Naive thymus-derived CD4-positive, alpha-beta T cell (primary cell): ENCODE measurements around the gene ACOX1. TPM values are rescaled to one million over a fixed set of nuclear protein-coding genes. Genes with fewer than 3 reads are reported as not detected.
A peak's percentile ranks its signal among the peaks of the same experiment; 100 is the strongest.

Source experiments
- ATAC-seq: fragments of 150-1000 bp; cut with Tn5 transposase; 2 replicates; pipeline ENCODE4 v1.10.0; 2021; ENCODE audit warnings: mild to moderate bottlenecking, moderate library complexity
- CTCF ChIA-PET: fragments of 350-600 bp; sonication (Branson Sonifier 250); formaldehyde crosslinking; loops from one replicate; lab custom pipeline; 2021; ENCODE audit warnings: antibody characterized with exemption; lab: Charles Lee
- POLR2A ChIA-PET: fragments of 350-600 bp; sonication (Branson Sonifier 250); formaldehyde crosslinking; loops from one replicate; lab custom pipeline; 2021; ENCODE audit warnings: antibody characterized with exemption, inconsistent platforms; lab: Charles Lee
- DNase-seq, 9 donors: peaks; one replicate each; pipeline versions ENCODE4 v3.0.0 to v3.0.0-alpha.2; 2020 to 2022; ENCODE audit warnings: mixed read lengths in 1 of 9
- H3K27ac ChIP-seq: one replicate; pipeline ENCODE4 v1.7.0; 2013; ENCODE audit warnings: mild to moderate bottlenecking, low read depth, low read length, moderate library complexity
- H3K27me3 ChIP-seq, 2 donors: one replicate each; pipeline ENCODE4 v1.7.0; 2013; ENCODE audit warnings: low read length in 2 of 2, mild to moderate bottlenecking in 2 of 2, moderate library complexity in 2 of 2; ENCODE audit not compliant: control insufficient read depth in 2 of 2, insufficient read depth in 2 of 2
- H3K36me3 ChIP-seq, 3 experiments: 1 replicate in 2 of 3; 2 replicates in 1 of 3; pipeline ENCODE4 v1.7.0; 2013; ENCODE audit warnings: low read length in 3 of 3, mild to moderate bottlenecking in 3 of 3, moderate library complexity in 1 of 3; ENCODE audit not compliant: insufficient read depth in 3 of 3, control insufficient read depth in 2 of 3
- H3K4me1 ChIP-seq, 2 donors: one replicate each; pipeline ENCODE4 v1.7.0; 2013; ENCODE audit warnings: low read length in 2 of 2, mild to moderate bottlenecking in 2 of 2, moderate library complexity in 1 of 2; ENCODE audit not compliant: control insufficient read depth in 2 of 2, insufficient read depth in 2 of 2
- H3K4me3 ChIP-seq: 2 replicates; pipeline ENCODE4 v1.7.0; 2013; ENCODE audit warnings: mild to moderate bottlenecking, low read length
- H3K9me3 ChIP-seq, 3 experiments: 1 replicate in 2 of 3; 2 replicates in 1 of 3; pipeline ENCODE4 v1.7.0; 2013; ENCODE audit warnings: low read length in 3 of 3; ENCODE audit not compliant: control insufficient read depth in 2 of 3
- H3K27ac Mint-ChIP-seq, 9 donors: one replicate each; pipeline ENCODE4 v1.8.0; 2020 to 2022; ENCODE audit warnings: mixed read lengths in 9 of 9, mild to moderate bottlenecking in 8 of 9, moderate library complexity in 5 of 9, inconsistent platforms in 2 of 9
- H3K27me3 Mint-ChIP-seq, 5 donors: one replicate each; pipeline ENCODE4 v1.8.0; 2021 to 2022; ENCODE audit warnings: mixed read lengths in 5 of 5, mild to moderate bottlenecking in 1 of 5
- H3K36me3 Mint-ChIP-seq, 5 donors: one replicate each; pipeline ENCODE4 v1.8.0; 2020 to 2022; ENCODE audit warnings: mixed read lengths in 5 of 5, mild to moderate bottlenecking in 3 of 5, inconsistent platforms in 1 of 5
- H3K4me1 Mint-ChIP-seq, 7 donors: one replicate each; pipeline ENCODE4 v1.8.0; 2020 to 2022; ENCODE audit warnings: mixed read lengths in 7 of 7, mild to moderate bottlenecking in 3 of 7, inconsistent platforms in 1 of 7
- H3K4me3 Mint-ChIP-seq, 10 donors: one replicate each; pipeline ENCODE4 v1.8.0; 2020 to 2022; ENCODE audit warnings: mild to moderate bottlenecking in 10 of 10, mixed read lengths in 10 of 10, moderate library complexity in 6 of 10, inconsistent platforms in 2 of 10
- H3K9me3 Mint-ChIP-seq, 11 donors: one replicate each; pipeline ENCODE4 v1.8.0; 2020 to 2022; ENCODE audit warnings: mixed read lengths in 11 of 11, mild to moderate bottlenecking in 4 of 11, inconsistent platforms in 1 of 11, moderate library complexity in 1 of 11
- intact Hi-C, 2 donors: fragments of 100-400 bp; cut with micrococcal nuclease; formaldehyde crosslinking; loops; one replicate each; pipeline ENCODE4 v1.15.1; 2023
- polyA plus RNA-seq, 2 donors: library from polyadenylated mRNA; unstranded; fragments of 300-500 nt; fragmentation: Illumina TruSeq; gene quantifications; one replicate each; pipeline ENCODE4 v1.2.3, GENCODE V29; 2021
- total RNA-seq, 6 experiments: library from RNA in 5 of 6; stranded (reverse) in 5 of 6; gene quantifications; 1 replicate in 5 of 6; 2 replicates in 1 of 6; pipeline ENCODE4 v1.2.3 and lab custom pipeline; 2021 to 2026

ACOX1 gene
- total and polyA plus RNA-seq, 7 experiments from 2014 or later, result 12.5 to 35.0 (median 30.9) TPM

- intact Hi-C loops, result no loop called here
- H3K4me3 Mint-ChIP-seq, result no peak overlapping the region
- no peak for DNase-seq
- ChIA-PET CTCF (no interaction called here), POLR2A (no interaction called here)
- H3K9me3 Mint-ChIP-seq, result no peaks in the 10 kb centered on the region
- no peak for ATAC-seq
- peaks cover 3 to 17% (median 6%) of the 10 kb centered on the region in 5 donors for H3K36me3 Mint-ChIP-seq
- H3K36me3 ChIP-seq, result peaks cover 4 to 33% (median 5%) of the 10 kb centered on the region in 3 experiments
- peaks cover 5 to 8% of the 10 kb centered on the region in 2 donors for H3K4me1 ChIP-seq
- H3K4me3 ChIP-seq, result no peak overlapping the region
- no peaks in the 10 kb centered on the region for H3K27me3 ChIP-seq
- no peaks in the 10 kb centered on the region for H3K9me3 ChIP-seq
- no peak overlapping the region for H3K27ac ChIP-seq
- peak overlapping the region in 1 of 9 donors; percentile 25 for H3K27ac Mint-ChIP-seq
- H3K4me1 Mint-ChIP-seq, result peaks cover 9 to 16% (median 11%) of the 10 kb centered on the region in 7 donors
- no peaks in the 10 kb centered on the region for H3K27me3 Mint-ChIP-seq
Observed at GRCh38 chr17:75945211-75945610, 33.8 kb downstream of the ACOX1 start.

GRCh38 chr17:75943491-75943890 is 35.5 kb downstream of the ACOX1 start:
- no peaks in the 10 kb centered on the region for H3K27me3 Mint-ChIP-seq
- no peak overlapping the region for H3K27ac Mint-ChIP-seq
- Histone ChIP-seq H3K27ac (no peak overlapping the region), H3K9me3 (no peaks in the 10 kb centered on the region), H3K4me3 (no peak overlapping the region), H3K27me3 (no peaks in the 10 kb centered on the region), H3K36me3 (peaks cover 0 to 19% (median 0%) of the 10 kb centered on the region in 3 experiments), H3K4me1 (peaks cover 5 to 11% of the 10 kb centered on the region in 2 donors)
- POLR2A ChIA-PET, result interaction anchor here (0.7 kb wide), 1 partner anchor 126 kb away, joined by 3 read pairs; no protein-coding TSS in a partner anchor
- peaks cover 9 to 19% (median 11%) of the 10 kb centered on the region in 7 donors for H3K4me1 Mint-ChIP-seq
- H3K9me3 Mint-ChIP-seq, result no peaks in the 10 kb centered on the region
- H3K36me3 Mint-ChIP-seq, result peaks cover 0 to 7% (median 0%) of the 10 kb centered on the region in 5 donors
- DNase-seq (no peak), ATAC-seq (no peak)
- H3K4me3 Mint-ChIP-seq, result no peak overlapping the region
- intact Hi-C loops, result loop anchor here in 1 of 2 donors (5.0 kb wide), 1 partner anchor 409 kb away; the partner anchor contains the start of gene PRPSAP1
- CTCF ChIA-PET, result no interaction called here

GRCh38 chr17:75942473-75942872 is 36.5 kb downstream of the ACOX1 start:
- ChIA-PET POLR2A (no interaction called here), CTCF (no interaction called here)
- no peak for ATAC-seq

GRCh38 chr17:75941442-75941819 is 37.5 kb downstream of the ACOX1 start:
- intact Hi-C loops, result loop anchor here (1.0 to 5.0 kb wide), 9 partner anchors 37 to 615 kb away; partner anchors contain the start of genes ACOX1 (in 2 of the 2), MRPL38 (in 2 of the 2), TEN1 (in 2 of the 2) and PRPSAP1 (in 1 of the 2)
- H3K9me3 Mint-ChIP-seq, result no peaks in the 10 kb centered on the region
- Histone ChIP-seq H3K27me3 (no peaks in the 10 kb centered on the region), H3K4me1 (peaks cover 5 to 11% of the 10 kb centered on the region in 2 donors), H3K27ac (peak overlapping the region; percentile 86), H3K36me3 (no peaks in the 10 kb centered on the region), H3K9me3 (no peaks in the 10 kb centered on the region), H3K4me3 (peak overlapping the region; percentile 89)
- peak overlapping the region in 7 of 9 donors; percentile 74 to 94 (median 86) for H3K27ac Mint-ChIP-seq
- H3K4me1 Mint-ChIP-seq, result peaks cover 9 to 19% (median 11%) of the 10 kb centered on the region in 7 donors
- peak overlapping the region; percentile 77 to 93 (median 90) for H3K4me3 Mint-ChIP-seq
- peaks cover 0 to 3% (median 0%) of the 10 kb centered on the region in 5 donors for H3K36me3 Mint-ChIP-seq
- ATAC-seq (no peak), DNase-seq (no peak)
- no peaks in the 10 kb centered on the region for H3K27me3 Mint-ChIP-seq
- ChIA-PET CTCF (interaction anchor here (1.0 kb wide), 2 partner anchors 37 to 45 kb away, joined by 3 read pairs; partner anchors contain the start of genes ACOX1 and TRIM65), POLR2A (interaction anchor here (0.8 to 1.7 kb wide), 9 partner anchors 8 to 161 kb away, joined by 3 to 7 read pairs (median 3); partner anchors contain the start of genes ACOX1, TEN1, TRIM65 and WBP2)

More at GRCh38 chr17:75942473-75942872, 36.5 kb downstream of the ACOX1 start:
- Histone ChIP-seq H3K4me3 (no peak overlapping the region), H3K36me3 (peaks cover 0 to 10% (median 0%) of the 10 kb centered on the region in 3 experiments), H3K27ac (no peak overlapping the region), H3K27me3 (no peaks in the 10 kb centered on the region), H3K9me3 (no peaks in the 10 kb centered on the region), H3K4me1 (peaks cover 5 to 11% of the 10 kb centered on the region in 2 donors)
- Mint-ChIP-seq H3K4me1 (peaks cover 9 to 19% (median 11%) of the 10 kb centered on the region in 7 donors), H3K36me3 (peaks cover 0 to 4% (median 0%) of the 10 kb centered on the region in 5 donors), H3K9me3 (no peaks in the 10 kb centered on the region), H3K4me3 (peak overlapping the region in 4 of 10 donors; percentile 23 to 47 (median 30)), H3K27ac (peak overlapping the region in 3 of 9 donors; percentile 16 to 51 (median 42)), H3K27me3 (no peaks in the 10 kb centered on the region)
- DNase-seq, result no peak
- intact Hi-C loops, result loop anchor here in 1 of 2 donors (5.0 kb wide), 1 partner anchor 410 kb away; the partner anchor contains the start of gene PRPSAP1

GRCh38 chr17:75940727-75941441 is 38.1 kb downstream of the ACOX1 start, which contains the start of gene FBF1:
TSS of gene FBF1 (minus strand) at chr17:75941042. CDS start at chr17:75938149, 2,893 bp downstream.
- H3K4me3 ChIP-seq, result peak within 1 kb of the TSS; percentile 89
- H3K9me3 ChIP-seq, result no peaks in the 10 kb centered on the region
- no peaks in the 10 kb centered on the region for H3K36me3 ChIP-seq
- H3K4me1 Mint-ChIP-seq, result peaks cover 9 to 19% (median 11%) of the 10 kb centered on the region in 7 donors
- H3K36me3 Mint-ChIP-seq, result peaks cover 0 to 3% (median 0%) of the 10 kb centered on the region in 5 donors
- H3K27ac ChIP-seq, result peak within 1 kb of the TSS; percentile 86
- peaks cover 5 to 11% of the 10 kb centered on the region in 2 donors for H3K4me1 ChIP-seq
- H3K27ac Mint-ChIP-seq, result peak within 1 kb of the TSS; percentile 74 to 94 (median 89)
- H3K27me3 Mint-ChIP-seq, result no peaks in the 10 kb centered on the region
- intact Hi-C loops, result loop anchor here (1.0 to 5.0 kb wide), 9 partner anchors 37 to 616 kb away; partner anchors contain the start of genes ACOX1 (in 2 of the 2), MRPL38 (in 2 of the 2), TEN1 (in 2 of the 2) and PRPSAP1 (in 1 of the 2)
- no peaks in the 10 kb centered on the region for H3K9me3 Mint-ChIP-seq
- H3K4me3 Mint-ChIP-seq, result peak within 1 kb of the TSS; percentile 77 to 93 (median 90)
- no peaks in the 10 kb centered on the region for H3K27me3 ChIP-seq
- CTCF ChIA-PET, result interaction anchor here (1.0 kb wide), 2 partner anchors 38 to 44 kb away, joined by 3 read pairs; partner anchors contain the start of genes ACOX1 and TRIM65
- peak; percentile 100 for ATAC-seq
- peak; percentile 74 to 92 (median 82) for DNase-seq
- POLR2A ChIA-PET, result interaction anchor here (0.8 to 1.7 kb wide), 9 partner anchors 8 to 161 kb away, joined by 3 to 7 read pairs (median 3); partner anchors contain the start of genes ACOX1, TEN1, TRIM65 and WBP2

- Histone ChIP-seq H3K9me3 (no peaks in the 10 kb centered on the region), H3K4me1 (peaks cover 5 to 11% of the 10 kb centered on the region in 2 donors), H3K36me3 (no peaks in the 10 kb centered on the region), H3K27me3 (no peaks in the 10 kb centered on the region), H3K27ac (no peak overlapping the region), H3K4me3 (no peak overlapping the region)
- no peak overlapping the region for H3K27ac Mint-ChIP-seq
- peaks cover 9 to 19% (median 11%) of the 10 kb centered on the region in 7 donors for H3K4me1 Mint-ChIP-seq
- DNase-seq, result no peak
- no peak for ATAC-seq
- intact Hi-C loops, result no loop called here
- POLR2A ChIA-PET, result no interaction called here
- CTCF ChIA-PET, result no interaction called here
- no peaks in the 10 kb centered on the region for H3K36me3 Mint-ChIP-seq
- no peaks in the 10 kb centered on the region for H3K9me3 Mint-ChIP-seq
- H3K27me3 Mint-ChIP-seq, result no peaks in the 10 kb centered on the region
- no peak overlapping the region for H3K4me3 Mint-ChIP-seq
Observed at GRCh38 chr17:75937652-75938051, 41.3 kb downstream of the ACOX1 start.
